ENCODE measurements around the gene KIAA0930.

DNA sequence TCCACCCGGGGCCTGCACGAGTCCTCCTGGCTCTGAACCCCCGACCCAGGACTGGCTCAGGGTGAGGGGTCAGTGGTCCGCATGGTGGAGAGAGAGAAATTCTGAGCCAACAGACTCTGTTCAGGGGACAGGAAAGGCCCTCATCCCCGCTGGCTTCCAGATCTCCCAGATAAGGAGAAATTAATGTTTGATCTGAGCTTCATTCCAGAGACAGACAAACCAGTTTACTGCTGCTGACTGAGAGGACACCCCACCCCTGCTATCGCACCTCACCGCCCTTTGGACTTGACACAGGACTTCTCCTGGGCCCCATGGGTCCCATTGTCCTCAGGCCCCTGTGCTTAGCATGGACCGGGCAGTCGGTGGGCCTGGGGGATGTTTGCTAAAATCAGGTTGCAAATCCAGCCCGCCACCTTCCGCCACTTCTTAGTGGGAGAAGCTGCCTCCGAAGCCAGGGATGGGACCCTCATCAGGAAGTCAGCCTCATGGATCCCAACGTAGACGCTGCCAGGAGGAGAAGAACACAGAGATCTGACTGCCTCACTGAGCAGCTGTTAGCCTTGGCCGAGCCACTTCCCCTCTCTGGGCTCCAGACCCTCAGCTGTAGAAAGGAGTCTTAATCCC, 32.9 kb upstream of the KIAA0930 start:
- no peak for TF ChIP-seq POLR2A (IDR thresholded peaks at IDR 0.05; ENCODE audit: low read depth, low read length)
- TF ChIP-seq TAF1 (IDR thresholded peaks at IDR 0.05; ENCODE audit: low read depth, low read length), result no peak
- no peak for TF ChIP-seq SPI1 (IDR thresholded peaks at IDR 0.05; ENCODE audit: low read depth, low read length)
- TF ChIP-seq POLR2AphosphoS5 (IDR thresholded peaks at IDR 0.05; ENCODE audit: low read depth, low read length), result no peak
- TF ChIP-seq PAX5 (IDR thresholded peaks at IDR 0.05; ENCODE audit: insufficient read depth, low read length, severe bottlenecking), result no peak
- TF ChIP-seq POU2F2 (IDR thresholded peaks at IDR 0.05; ENCODE audit: low read depth, low read length), result no peak
